HepG2 (cell line): ENCODE data around the gene STAP2. TPM values are rescaled to one million over a fixed set of nuclear protein-coding genes. Genes with fewer than 3 reads are reported as not detected.

ENCODE experiments used
- CCDC6 ChIP-seq: sonication (generic); formaldehyde crosslinking; IDR thresholded peaks from 2 replicates; pipeline ENCODE4 v1.8.1; 2022; ENCODE audit warnings: mild to moderate bottlenecking, missing genetic modification reagents, moderate library complexity
- FOXJ3 ChIP-seq: sonication (generic); formaldehyde crosslinking; IDR thresholded peaks from 2 replicates; pipeline ENCODE4 v1.4.0; 2020; ENCODE audit warnings: missing genetic modification reagents, mild to moderate bottlenecking, borderline replicate concordance
- HNRNPK ChIP-seq: fragments of 200-400 bp; formaldehyde crosslinking; IDR thresholded peaks from 2 replicates; pipeline ENCODE4 v1.6.1; 2018; ENCODE audit warnings: low read length, low read depth, moderate library complexity, mild to moderate bottlenecking; ENCODE audit not compliant: poor library complexity, severe bottlenecking
- HOXA9 ChIP-seq: sonication (generic); formaldehyde crosslinking; IDR thresholded peaks from 2 replicates; pipeline ENCODE4 v1.8.1; 2022; ENCODE audit warnings: missing genetic modification reagents, mild to moderate bottlenecking, moderate library complexity, borderline replicate concordance
- IKZF4 ChIP-seq: sonication (generic); formaldehyde crosslinking; IDR thresholded peaks from 2 replicates; pipeline ENCODE4 v1.5.1; 2020; ENCODE audit warnings: borderline replicate concordance, mild to moderate bottlenecking, low read depth, missing genetic modification reagents; ENCODE audit errors: not compliant biosample characterization
- MTF1 ChIP-seq: sonication (generic); formaldehyde crosslinking; IDR thresholded peaks from 2 replicates; pipeline ENCODE4 v1.5.0; 2020; ENCODE audit warnings: missing genetic modification reagents
- NKX3-1 ChIP-seq: sonication (generic); formaldehyde crosslinking; IDR thresholded peaks from 2 replicates; pipeline ENCODE4 v1.5.0; 2020; ENCODE audit warnings: missing genetic modification reagents
- POGZ ChIP-seq: sonication (generic); formaldehyde crosslinking; IDR thresholded peaks from 2 replicates; pipeline ENCODE4 v1.4.0; 2020; ENCODE audit warnings: mild to moderate bottlenecking, missing genetic modification reagents
- SMYD3 ChIP-seq: sonication (generic); formaldehyde crosslinking; IDR thresholded peaks from 2 replicates; pipeline ENCODE4 v1.8.1; 2023; ENCODE audit warnings: mild to moderate bottlenecking, missing genetic modification reagents
- SOX5 ChIP-seq: IDR thresholded peaks from 2 replicates; pipeline ENCODE4 v1.6.1; 2016; ENCODE audit warnings: borderline replicate concordance
- STAG1 ChIP-seq: sonication (generic); formaldehyde crosslinking; IDR thresholded peaks from 2 replicates; pipeline ENCODE4 v1.4.0; 2020; ENCODE audit warnings: missing genetic modification reagents
- SUZ12 ChIP-seq: fragments of 150-350 bp; IDR thresholded peaks from 2 replicates; pipeline ENCODE4 v1.6.1; 2014; ENCODE audit warnings: low read depth, low read length
- U2AF2 ChIP-seq: fragments of 200-400 bp; formaldehyde crosslinking; IDR thresholded peaks from 2 replicates; pipeline ENCODE4 v1.6.1; 2017; ENCODE audit warnings: low read depth, mild to moderate bottlenecking, low read length
- ZFP41 ChIP-seq: sonication (generic); formaldehyde crosslinking; IDR thresholded peaks from 2 replicates; pipeline ENCODE4 v1.4.0; 2020; ENCODE audit warnings: mild to moderate bottlenecking, missing genetic modification reagents, borderline replicate concordance
- ZNF326 ChIP-seq: sonication (generic); formaldehyde crosslinking; IDR thresholded peaks from 2 replicates; pipeline ENCODE4 v1.4.0; 2020; ENCODE audit warnings: missing genetic modification reagents, borderline replicate concordance
- ZNF33B ChIP-seq: sonication (generic); formaldehyde crosslinking; IDR thresholded peaks from 2 replicates; pipeline ENCODE4 v1.5.1; 2020; ENCODE audit warnings: mild to moderate bottlenecking, missing genetic modification reagents
- ZNF468 ChIP-seq: sonication (generic); formaldehyde crosslinking; IDR thresholded peaks from 2 replicates; pipeline ENCODE4 v1.8.0; 2022; ENCODE audit warnings: mild to moderate bottlenecking, moderate library complexity, missing genetic modification reagents
- ZNF652 ChIP-seq: IDR thresholded peaks from 2 replicates; pipeline ENCODE4 v1.6.1; 2016; ENCODE audit warnings: low read depth, borderline replicate concordance
- ZNF672 ChIP-seq: sonication (generic); formaldehyde crosslinking; IDR thresholded peaks from 2 replicates; pipeline ENCODE4 v1.8.1; 2022; ENCODE audit warnings: missing genetic modification reagents
- ZNF816 ChIP-seq: sonication (generic); formaldehyde crosslinking; IDR thresholded peaks from 2 replicates; pipeline ENCODE4 v1.8.0; 2022; ENCODE audit warnings: missing genetic modification reagents, mild to moderate bottlenecking, borderline replicate concordance
- polyA plus RNA-seq, 8 experiments: library from polyadenylated mRNA; depleted of rRNA in 3 of 8; stranded (reverse) in 7 of 8; unstranded in 1 of 8; fragments of >200 nt; fragmentation: Illumina TruSeq in 4 of 8; extraction: Trizol in 4 of 8; gene quantifications; 2 replicates each; pipeline versions ENCODE4 v1.2.1 to v1.2.3, GENCODE V29; 2011 to 2016; ENCODE audit warnings: low read depth in 4 of 8, missing spikeins in 1 of 8, mixed read lengths in 1 of 8; ENCODE audit not compliant: insufficient read depth in 1 of 8
- total RNA-seq, 5 experiments: library from RNA; depleted of rRNA; stranded (reverse); fragments of >200 nt; fragmentation: Illumina TruSeq; extraction: Trizol; gene quantifications; 2 replicates each; pipeline ENCODE4 v1.2.3, GENCODE V29; 2016; ENCODE audit warnings: low read depth in 1 of 5
- TF ChIP-seq, protein P1 (sequence below): sonication (generic); formaldehyde crosslinking; IDR thresholded peaks from 2 replicates; pipeline ENCODE4 v1.9.0; 2021; ENCODE audit warnings: missing genetic modification reagents, borderline replicate concordance
- TF ChIP-seq, protein P2 (sequence below): sonication (generic); formaldehyde crosslinking; IDR thresholded peaks from 2 replicates; pipeline ENCODE4 v1.5.1; 2020; ENCODE audit warnings: missing genetic modification reagents, mild to moderate bottlenecking, borderline replicate concordance
- TF ChIP-seq, protein P3 (sequence below): sonication (generic); formaldehyde crosslinking; IDR thresholded peaks from 2 replicates; pipeline ENCODE4 v1.5.1; 2020; ENCODE audit warnings: mild to moderate bottlenecking, moderate library complexity, missing genetic modification reagents

Gene STAP2
- total and polyA plus RNA-seq, 2 of the 13 experiments (the other 11 are each of a cell fraction or from before 2014, with no cell fraction given): 39.0 to 43.7 TPM

DNA sequence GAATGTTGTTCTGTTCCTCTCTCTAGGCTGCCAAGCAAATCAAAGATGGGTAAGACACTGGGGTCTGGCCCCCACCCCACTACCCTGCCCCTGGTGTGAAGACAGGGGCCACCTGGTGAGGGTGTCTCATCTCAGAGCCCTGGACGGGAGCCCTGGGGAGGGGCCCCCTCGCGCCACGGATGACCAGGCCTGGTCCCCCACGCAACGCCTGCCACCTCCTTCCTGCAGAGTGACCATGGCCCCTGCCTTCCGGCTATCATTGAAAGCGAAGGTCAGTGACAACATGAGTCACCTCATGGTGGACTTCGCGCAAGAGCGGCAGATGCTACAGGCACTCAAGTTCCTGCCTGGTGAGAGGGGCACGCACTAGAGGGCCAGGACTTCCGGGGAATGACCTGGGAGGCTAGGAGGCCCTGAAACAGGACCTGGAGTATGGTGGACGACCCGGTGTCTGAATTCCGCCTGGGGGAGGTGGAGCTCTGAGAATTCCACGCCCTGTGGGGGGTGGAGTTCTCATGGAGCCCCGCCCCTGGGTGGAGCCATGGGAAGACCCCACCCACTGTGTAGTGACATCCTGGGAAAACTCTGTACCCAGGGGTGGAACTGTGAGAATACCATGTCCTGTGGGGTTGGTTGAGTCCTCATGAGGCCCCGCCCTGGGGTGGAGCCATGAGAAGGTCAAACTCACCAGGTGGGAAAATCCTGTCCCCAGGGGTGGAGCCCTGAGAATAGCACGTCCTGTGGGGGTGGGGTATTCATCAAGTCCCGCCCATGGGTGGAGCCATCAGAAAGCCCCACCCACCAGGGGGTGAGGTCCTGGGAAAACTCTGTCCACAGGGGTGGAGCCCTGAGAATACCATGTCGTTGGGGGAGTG lies 28.1 kb downstream of the STAP2 start (continued):
- TF ChIP-seq, protein P1, sequence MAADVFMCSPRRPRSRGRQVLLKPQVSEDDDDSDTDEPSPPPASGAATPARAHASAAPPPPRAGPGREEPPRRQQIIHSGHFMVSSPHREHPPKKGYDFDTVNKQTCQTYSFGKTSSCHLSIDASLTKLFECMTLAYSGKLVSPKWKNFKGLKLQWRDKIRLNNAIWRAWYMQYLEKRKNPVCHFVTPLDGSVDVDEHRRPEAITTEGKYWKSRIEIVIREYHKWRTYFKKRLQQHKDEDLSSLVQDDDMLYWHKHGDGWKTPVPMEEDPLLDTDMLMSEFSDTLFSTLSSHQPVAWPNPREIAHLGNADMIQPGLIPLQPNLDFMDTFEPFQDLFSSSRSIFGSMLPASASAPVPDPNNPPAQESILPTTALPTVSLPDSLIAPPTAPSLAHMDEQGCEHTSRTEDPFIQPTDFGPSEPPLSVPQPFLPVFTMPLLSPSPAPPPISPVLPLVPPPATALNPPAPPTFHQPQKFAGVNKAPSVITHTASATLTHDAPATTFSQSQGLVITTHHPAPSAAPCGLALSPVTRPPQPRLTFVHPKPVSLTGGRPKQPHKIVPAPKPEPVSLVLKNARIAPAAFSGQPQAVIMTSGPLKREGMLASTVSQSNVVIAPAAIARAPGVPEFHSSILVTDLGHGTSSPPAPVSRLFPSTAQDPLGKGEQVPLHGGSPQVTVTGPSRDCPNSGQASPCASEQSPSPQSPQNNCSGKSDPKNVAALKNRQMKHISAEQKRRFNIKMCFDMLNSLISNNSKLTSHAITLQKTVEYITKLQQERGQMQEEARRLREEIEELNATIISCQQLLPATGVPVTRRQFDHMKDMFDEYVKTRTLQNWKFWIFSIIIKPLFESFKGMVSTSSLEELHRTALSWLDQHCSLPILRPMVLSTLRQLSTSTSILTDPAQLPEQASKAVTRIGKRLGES: peak; percentile 12; the same call in 1 of the 2 replicates
- TF ChIP-seq, protein P2, sequence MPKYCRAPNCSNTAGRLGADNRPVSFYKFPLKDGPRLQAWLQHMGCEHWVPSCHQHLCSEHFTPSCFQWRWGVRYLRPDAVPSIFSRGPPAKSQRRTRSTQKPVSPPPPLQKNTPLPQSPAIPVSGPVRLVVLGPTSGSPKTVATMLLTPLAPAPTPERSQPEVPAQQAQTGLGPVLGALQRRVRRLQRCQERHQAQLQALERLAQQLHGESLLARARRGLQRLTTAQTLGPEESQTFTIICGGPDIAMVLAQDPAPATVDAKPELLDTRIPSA (CRISPR knock-in tag): no peak
- TF ChIP-seq MTF1: no peak
- peak; percentile 97 for TF ChIP-seq ZNF33B
- TF ChIP-seq, protein P3, sequence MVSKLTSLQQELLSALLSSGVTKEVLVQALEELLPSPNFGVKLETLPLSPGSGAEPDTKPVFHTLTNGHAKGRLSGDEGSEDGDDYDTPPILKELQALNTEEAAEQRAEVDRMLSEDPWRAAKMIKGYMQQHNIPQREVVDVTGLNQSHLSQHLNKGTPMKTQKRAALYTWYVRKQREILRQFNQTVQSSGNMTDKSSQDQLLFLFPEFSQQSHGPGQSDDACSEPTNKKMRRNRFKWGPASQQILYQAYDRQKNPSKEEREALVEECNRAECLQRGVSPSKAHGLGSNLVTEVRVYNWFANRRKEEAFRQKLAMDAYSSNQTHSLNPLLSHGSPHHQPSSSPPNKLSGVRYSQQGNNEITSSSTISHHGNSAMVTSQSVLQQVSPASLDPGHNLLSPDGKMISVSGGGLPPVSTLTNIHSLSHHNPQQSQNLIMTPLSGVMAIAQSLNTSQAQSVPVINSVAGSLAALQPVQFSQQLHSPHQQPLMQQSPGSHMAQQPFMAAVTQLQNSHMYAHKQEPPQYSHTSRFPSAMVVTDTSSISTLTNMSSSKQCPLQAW (CRISPR knock-in tag): peak; percentile 86
- peak; percentile 63; the same call in 1 of the 2 replicates for TF ChIP-seq POGZ (CRISPR knock-in tag)
- no peak for TF ChIP-seq HNRNPK
- TF ChIP-seq ZNF468 (CRISPR knock-in tag): no peak
- peak; percentile 82 for TF ChIP-seq SOX5
- TF ChIP-seq FOXJ3 (CRISPR knock-in tag): no peak
- TF ChIP-seq CCDC6 (CRISPR knock-in tag): 0 out of 2 replicates have a peak, but pooled peaks have one; percentile 63
- no peak for TF ChIP-seq SUZ12
- TF ChIP-seq STAG1 (CRISPR knock-in tag): no peak
- TF ChIP-seq SMYD3 (CRISPR knock-in tag): no peak
- peak; percentile 62; the same call in 1 of the 2 replicates for TF ChIP-seq NKX3-1 (CRISPR knock-in tag)
- no peak for TF ChIP-seq ZFP41
- peak; percentile 72 for TF ChIP-seq ZNF816 (CRISPR knock-in tag)
- peak; percentile 85 for TF ChIP-seq IKZF4 (CRISPR knock-in tag)
- TF ChIP-seq HOXA9 (CRISPR knock-in tag): no peak
- TF ChIP-seq ZNF652 (CRISPR knock-in tag): peak; percentile 70; the same call in 1 of the 2 replicates
- no peak for TF ChIP-seq ZNF326
- no peak for TF ChIP-seq ZNF672 (CRISPR knock-in tag)
- no peak for TF ChIP-seq U2AF2
